ENCODE data around the gene LMCD1. TPM values are rescaled to one million over a fixed set of nuclear protein-coding genes. Genes with fewer than 3 reads are reported as not detected.
A peak's percentile ranks its signal among the peaks of the same experiment; 100 is the strongest.

Gene LMCD1
- total and polyA plus RNA-seq, 4 donors, result 33.6 to 179 (median 98.4) TPM

GRCh38 chr3:8516047-8516661 lies 14.5 kb downstream of the LMCD1 start:
- peaks cover 5 to 22% (median 12%) of the 10 kb centered on the region in 5 donors for H3K4me1 ChIP-seq (ENCODE audit: control insufficient read depth in 5 of 5, insufficient read depth in 5 of 5, low read length in 5 of 5)
- H3K4me3 ChIP-seq, result no peak overlapping the region
- TF ChIP-seq CTCF (IDR thresholded peaks at IDR 0.05; ENCODE audit: control extremely low read depth, extremely low read depth), result no peak
- DNase-seq (no peak), ATAC-seq (ENCODE audit: insufficient read depth, low FRiP score) (no peak)
- no peak overlapping the region for H3K9ac ChIP-seq (ENCODE audit: insufficient read depth in 1 of 2, low read length in 2 of 2)
- H3K27me3 ChIP-seq (ENCODE audit: control insufficient read depth in 3 of 3, insufficient read depth in 3 of 3, low read length in 2 of 3), result no peaks in the 10 kb centered on the region
- 53 to 80% methylated on average over 9 of the region's 9 CpGs for WGBS, 2 donors
- H3K36me3 ChIP-seq (ENCODE audit: control insufficient read depth in 4 of 4, insufficient read depth in 4 of 4, low read length in 4 of 4), result peaks cover 1 to 24% (median 7%) of the 10 kb centered on the region in 4 donors
- H3K9me3 ChIP-seq (ENCODE audit: control insufficient read depth in 4 of 4, insufficient read depth in 3 of 4, low read length in 3 of 4), result no peaks in the 10 kb centered on the region
- H3K27ac ChIP-seq (ENCODE audit: low read depth in 1 of 2, low read length in 1 of 2), result peak overlapping the region in 1 of 2 donors; percentile 39

GRCh38 chr3:8516783-8517182 lies 15.2 kb downstream of the LMCD1 start:
- no peaks in the 10 kb centered on the region for H3K9me3 ChIP-seq (ENCODE audit: control insufficient read depth in 4 of 4, insufficient read depth in 3 of 4, low read length in 3 of 4)
- WGBS, 2 donors, result 81 to 88% methylated on average over 2 of the region's 2 CpGs
- peaks cover 1 to 19% (median 7%) of the 10 kb centered on the region in 4 donors for H3K36me3 ChIP-seq (ENCODE audit: control insufficient read depth in 4 of 4, insufficient read depth in 4 of 4, low read length in 4 of 4)
- H3K4me3 ChIP-seq, result no peak overlapping the region
- no peaks in the 10 kb centered on the region for H3K27me3 ChIP-seq (ENCODE audit: control insufficient read depth in 3 of 3, insufficient read depth in 3 of 3, low read length in 2 of 3)
- no peak overlapping the region for H3K27ac ChIP-seq (ENCODE audit: low read depth in 1 of 2, low read length in 1 of 2)
- no peak for ATAC-seq (ENCODE audit: insufficient read depth, low FRiP score)
- TF ChIP-seq CTCF (IDR thresholded peaks at IDR 0.05; ENCODE audit: control extremely low read depth, extremely low read depth), result no peak
- H3K4me1 ChIP-seq (ENCODE audit: control insufficient read depth in 5 of 5, insufficient read depth in 5 of 5, low read length in 5 of 5), result peaks cover 6 to 25% (median 13%) of the 10 kb centered on the region in 5 donors
- no peak for DNase-seq
- no peak overlapping the region for H3K9ac ChIP-seq (ENCODE audit: insufficient read depth in 1 of 2, low read length in 2 of 2)

GRCh38 chr3:8517487-8517886 lies 15.9 kb downstream of the LMCD1 start:
- H3K36me3 ChIP-seq (ENCODE audit: control insufficient read depth in 4 of 4, insufficient read depth in 4 of 4, low read length in 4 of 4), result peaks cover 4 to 17% (median 5%) of the 10 kb centered on the region in 4 donors
- no peaks in the 10 kb centered on the region for H3K27me3 ChIP-seq (ENCODE audit: control insufficient read depth in 3 of 3, insufficient read depth in 3 of 3, low read length in 2 of 3)
- no peak overlapping the region for H3K4me3 ChIP-seq
- WGBS, 2 donors, result 27 to 43% methylated on average over 2 of the region's 2 CpGs
- no peak for TF ChIP-seq CTCF (IDR thresholded peaks at IDR 0.05; ENCODE audit: control extremely low read depth, extremely low read depth)
- no peak overlapping the region for H3K27ac ChIP-seq (ENCODE audit: low read depth in 1 of 2, low read length in 1 of 2)
- H3K4me1 ChIP-seq (ENCODE audit: control insufficient read depth in 5 of 5, insufficient read depth in 5 of 5, low read length in 5 of 5), result peaks cover 6 to 25% (median 15%) of the 10 kb centered on the region in 5 donors
- no peak overlapping the region for H3K9ac ChIP-seq (ENCODE audit: insufficient read depth in 1 of 2, low read length in 2 of 2)
- no peaks in the 10 kb centered on the region for H3K9me3 ChIP-seq (ENCODE audit: control insufficient read depth in 4 of 4, insufficient read depth in 3 of 4, low read length in 3 of 4)
- ATAC-seq (ENCODE audit: insufficient read depth, low FRiP score) (no peak), DNase-seq (no peak)
